ENCODE results near the gene SERPINB5.

Gene SERPINB5

GRCh38 chr18:63472380-63472779, 4.4 kb upstream of the SERPINB5 start:
- no peak for DNase-seq

- DNase-seq, result no peak
Observed at GRCh38 chr18:63477200-63477599, 442 bp downstream of the SERPINB5 start.

GRCh38 chr18:63477968-63478367, 1.2 kb downstream of the SERPINB5 start:
- DNase-seq, result no peak

- no peak for DNase-seq
Observed at GRCh38 chr18:63479826-63480225, 3.1 kb downstream of the SERPINB5 start.

GRCh38 chr18:63480476-63480875, 3.7 kb downstream of the SERPINB5 start:
- DNase-seq, result no peak

GRCh38 chr18:63480915-63481314, 4.2 kb downstream of the SERPINB5 start:
- no peak for DNase-seq

GRCh38 chr18:63487676-63488075, 10.9 kb downstream of the SERPINB5 start:
- DNase-seq, result no peak

GRCh38 chr18:63488160-63488559, 11.4 kb downstream of the SERPINB5 start:
- no peak for DNase-seq

GRCh38 chr18:63492851-63493250, 16.1 kb downstream of the SERPINB5 start:
- no peak for DNase-seq

- no peak for DNase-seq
Observed at GRCh38 chr18:63495675-63496074, 18.9 kb downstream of the SERPINB5 start.

- DNase-seq, result no peak
Observed at GRCh38 chr18:63505566-63506335, 29.0 kb downstream of the SERPINB5 start.

GRCh38 chr18:63506336-63506646, 29.5 kb downstream of the SERPINB5 start:
- DNase-seq, result no peak

- no peak for DNase-seq
Observed at GRCh38 chr18:63508596-63508995, 31.8 kb downstream of the SERPINB5 start.

- peak; percentile 82 for DNase-seq
Observed at GRCh38 chr18:63511285-63511684, 34.5 kb downstream of the SERPINB5 start.

- DNase-seq, result no peak
Observed at GRCh38 chr18:63514326-63514725, 37.6 kb downstream of the SERPINB5 start.

GRCh38 chr18:63514888-63515678, 38.3 kb downstream of the SERPINB5 start:
- DNase-seq, result no peak

GRCh38 chr18:63515801-63516200, 39.0 kb downstream of the SERPINB5 start:
- no peak for DNase-seq

GRCh38 chr18:63518178-63519012, 41.6 kb downstream of the SERPINB5 start:
- DNase-seq, result peak; percentile 85

- DNase-seq, result no peak
Observed at GRCh38 chr18:63520053-63520685, 43.4 kb downstream of the SERPINB5 start.

- no peak for DNase-seq
Observed at GRCh38 chr18:63523660-63524059, 46.9 kb downstream of the SERPINB5 start.

GRCh38 chr18:63527251-63527650, 50.5 kb downstream of the SERPINB5 start:
- DNase-seq, result no peak

- no peak for DNase-seq
Observed at GRCh38 chr18:63528863-63529492, 52.2 kb downstream of the SERPINB5 start.

GRCh38 chr18:63532471-63532870, 55.7 kb downstream of the SERPINB5 start:
- DNase-seq, result no peak

Measured in COR-L47 (cell line).